GM19238 (cell line): Measurements from ENCODE around the gene RASAL3.
A peak's percentile ranks its signal among the peaks of the same experiment; 100 is the strongest.
"Not testable (repeated sequence)": the region's sequence is repeated elsewhere in the genome, so short reads cannot be mapped to it uniquely, and the experiment has no call there.

ENCODE experiments used
- DNase-seq: peaks from one replicate; pipeline ENCODE4 v3.0.0; 2011; ENCODE audit warnings: low spot score; ENCODE audit not compliant: insufficient read length

RASAL3 gene

GRCh38 chr19:15421136-15421695 is 43.1 kb downstream of the RASAL3 start:
- no peak for DNase-seq

- no peak for DNase-seq
Observed at GRCh38 chr19:15419413-15420025, 44.8 kb downstream of the RASAL3 start.

GRCh38 chr19:15418579-15419412 is 45.5 kb downstream of the RASAL3 start, which contains the start of gene AKAP8L:
TSS of gene AKAP8L (minus strand) at chr19:15418988. CDS start at chr19:15418923, 65 bp downstream.
- DNase-seq = peak; percentile 98

- DNase-seq = no peak
Observed at GRCh38 chr19:15418231-15418578, 46.1 kb downstream of the RASAL3 start.

DNA sequence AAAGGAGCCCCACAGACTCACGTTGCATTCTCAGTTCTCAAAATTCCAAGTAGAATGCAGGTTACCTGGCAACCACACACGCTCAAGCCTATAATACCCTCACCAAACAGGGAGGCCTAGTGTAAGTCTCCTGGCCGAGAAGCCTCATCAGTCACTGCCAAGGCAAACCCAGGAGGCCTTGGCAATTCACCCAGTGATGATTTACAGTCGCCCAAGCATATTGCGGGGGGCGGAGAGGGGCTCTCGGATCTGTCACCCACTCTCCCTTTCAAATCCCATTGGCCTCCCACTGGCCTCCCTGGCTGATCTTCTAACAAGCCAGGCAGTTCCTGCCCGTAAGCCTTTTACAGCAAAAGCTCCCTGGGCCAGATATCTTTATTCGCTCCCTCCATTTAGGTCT is 46.6 kb downstream of the RASAL3 start:
- no peak for DNase-seq

GRCh38 chr19:15412832-15413231 is 51.5 kb downstream of the RASAL3 start:
- DNase-seq = no peak

GRCh38 chr19:15411351-15411750 is 53.0 kb downstream of the RASAL3 start:
- DNase-seq = not testable (repeated sequence)

- no peak for DNase-seq
Observed at GRCh38 chr19:15404780-15405211, 59.5 kb downstream of the RASAL3 start.

DNA sequence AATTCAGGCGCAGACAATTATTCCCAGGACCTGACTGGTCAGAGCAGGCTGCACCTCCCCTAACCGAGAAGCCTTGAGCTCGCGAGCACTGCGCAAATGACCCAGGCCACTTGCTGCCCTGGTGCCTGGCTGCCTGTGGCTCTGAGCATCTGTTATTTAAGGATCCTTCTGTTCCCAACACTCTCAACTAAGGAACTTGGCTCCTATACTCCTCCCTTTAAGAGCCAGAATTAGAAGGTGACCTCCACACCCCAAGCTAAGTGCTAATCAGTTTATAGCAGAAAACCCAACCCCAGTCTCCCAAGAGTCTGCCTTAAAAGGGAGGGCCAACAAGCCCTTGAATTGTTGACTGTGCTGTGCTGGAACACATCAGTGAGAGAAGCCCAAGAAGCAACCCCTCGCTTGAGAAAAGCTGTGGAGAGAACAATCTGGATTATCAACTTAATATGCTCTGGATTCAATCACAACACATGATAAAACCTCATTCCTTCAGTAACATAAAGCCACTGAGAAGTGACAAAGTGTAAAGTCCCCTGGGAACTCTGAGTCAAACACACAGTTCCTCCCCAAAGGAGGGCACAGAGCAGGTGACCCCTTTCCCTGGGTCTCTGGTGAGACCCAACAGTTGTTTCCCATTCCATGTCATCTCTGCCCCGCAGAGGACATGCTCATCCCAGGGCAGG is 60.1 kb downstream of the RASAL3 start:
- no peak for DNase-seq

- DNase-seq = no peak
Observed at GRCh38 chr19:15403151-15403531, 61.2 kb downstream of the RASAL3 start.

DNA sequence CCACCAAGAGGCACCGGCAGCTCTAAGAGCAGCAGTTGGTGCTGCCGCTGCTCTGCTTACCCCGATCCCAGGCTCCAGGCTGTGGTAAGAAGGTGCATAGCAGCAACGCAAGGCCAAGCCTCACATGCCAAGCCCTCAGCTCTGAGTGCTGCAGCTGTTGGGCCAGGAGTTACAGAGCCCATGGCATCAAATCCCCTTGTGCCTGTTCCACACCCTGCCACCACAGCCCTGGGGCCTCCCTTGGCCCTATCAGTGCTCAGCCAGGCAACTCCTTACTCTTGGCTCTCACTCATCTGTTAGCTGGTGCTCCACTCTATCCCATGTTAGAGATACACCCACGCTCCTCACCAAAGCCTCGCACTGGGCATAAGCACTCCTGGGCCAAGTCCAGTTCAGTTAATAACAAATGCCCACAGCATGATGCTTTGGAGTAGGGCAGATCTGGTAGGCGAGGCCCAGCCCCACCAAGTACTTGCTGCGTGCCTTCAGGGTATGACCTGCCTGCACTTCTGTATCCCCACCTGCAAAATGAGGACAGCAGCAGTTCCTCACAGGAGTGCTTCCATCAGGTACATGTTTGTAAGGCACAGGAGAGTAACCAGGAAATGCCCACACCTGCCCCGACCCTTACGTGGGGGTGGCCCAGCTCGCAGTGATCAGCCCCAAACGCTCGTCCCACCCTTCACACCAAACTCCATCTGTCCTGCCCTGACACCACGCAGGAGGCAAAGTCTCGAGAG is 61.8 kb downstream of the RASAL3 start:
- no peak for DNase-seq
